Measurements from ENCODE around the gene STAT5B.
"Not testable (repeated sequence)": the region's sequence is repeated elsewhere in the genome, so short reads cannot be mapped to it uniquely, and the experiment has no call there.

The STAT5B gene

DNA sequence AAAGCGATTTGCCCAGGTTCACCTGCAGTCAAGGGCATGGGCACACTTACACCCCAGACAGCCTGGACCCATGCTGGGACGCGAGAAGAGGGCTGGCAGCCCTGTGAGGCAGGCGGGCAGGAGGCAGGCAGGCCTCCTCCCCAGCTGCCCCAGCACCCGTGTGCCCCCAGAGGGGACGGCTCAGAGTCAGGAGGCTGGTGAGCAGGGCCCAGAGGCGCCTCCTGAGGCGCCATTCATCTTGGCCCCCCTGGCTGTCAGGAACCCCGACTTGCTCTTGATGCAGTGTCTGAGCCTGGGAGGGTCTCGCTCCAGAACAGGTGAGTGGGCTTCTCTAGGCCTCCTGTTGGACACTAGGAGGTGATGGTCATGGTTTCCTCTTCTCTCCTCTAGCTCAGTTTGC is 23.2 kb upstream of the STAT5B start:
- not testable (repeated sequence) for H3K9me3 Mint-ChIP-seq; H3K4me3 Mint-ChIP-seq; DNase-seq; H3K27me3 Mint-ChIP-seq; H3K27ac Mint-ChIP-seq; ATAC-seq (replicated peaks)
- peaks cover 41 to 42% of the 10 kb centered on the region in 2 donors for H3K4me1 Mint-ChIP-seq
- peaks cover 48 to 60% of the 10 kb centered on the region in 2 donors for H3K36me3 Mint-ChIP-seq

DNA sequence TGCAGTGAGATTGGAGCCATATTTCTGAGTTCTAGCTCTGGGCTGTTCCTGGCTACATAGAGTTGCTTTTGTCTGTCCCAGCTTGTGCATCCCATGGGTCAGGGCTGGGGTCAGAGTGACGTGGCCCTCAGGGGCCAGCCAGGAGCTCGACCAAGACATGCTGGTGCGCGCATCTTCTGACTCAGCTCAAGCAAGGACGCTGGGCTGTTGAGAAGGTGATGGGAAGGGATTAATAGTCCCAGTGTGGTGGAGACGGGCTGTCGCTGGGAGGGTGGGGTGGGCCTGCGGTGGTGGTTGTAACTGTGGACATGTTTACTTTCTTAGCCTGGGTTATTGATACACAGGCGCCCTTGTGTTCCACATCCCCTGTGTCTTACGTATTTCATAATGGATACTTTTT is 21.6 kb upstream of the STAT5B start:
- H3K4me3 Mint-ChIP-seq, H3K27me3 Mint-ChIP-seq, DNase-seq: not testable (repeated sequence)

DNA sequence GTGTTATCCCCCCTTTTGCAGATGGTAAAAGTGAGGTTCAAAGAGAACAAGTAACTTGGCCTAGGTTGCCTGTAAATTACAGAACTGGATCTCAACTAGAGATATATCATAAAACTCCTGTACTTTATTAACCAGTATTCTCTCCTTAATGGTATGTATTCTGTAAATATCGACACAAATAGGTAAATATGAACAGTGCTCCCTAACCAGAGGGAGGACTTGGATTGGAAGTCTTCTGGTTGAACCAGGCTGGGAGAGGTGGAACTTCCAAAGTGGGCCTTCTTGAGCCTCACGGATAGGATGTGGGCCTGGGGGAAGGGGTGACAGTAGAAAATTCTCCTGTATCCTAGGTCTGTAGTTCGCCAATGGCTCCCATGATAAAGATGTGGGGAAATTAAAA is 19.8 kb upstream of the STAT5B start:
- DNase-seq = no peak
- peaks cover 34 to 56% of the 10 kb centered on the region in 2 donors for H3K4me1 Mint-ChIP-seq
- no peaks in the 10 kb centered on the region for H3K9me3 Mint-ChIP-seq
- H3K36me3 Mint-ChIP-seq = peaks cover 39 to 56% of the 10 kb centered on the region in 2 donors
- H3K27ac Mint-ChIP-seq = no peak overlapping the region
- peak overlapping the region in 1 of 2 donors; percentile 25 for H3K4me3 Mint-ChIP-seq
- no peaks in the 10 kb centered on the region for H3K27me3 Mint-ChIP-seq
- no peak for ATAC-seq (replicated peaks)

More for the DNA sequence above, 21.6 kb upstream of the STAT5B start:
- not testable (repeated sequence) for H3K27ac Mint-ChIP-seq; ATAC-seq (replicated peaks); H3K9me3 Mint-ChIP-seq
- Mint-ChIP-seq H3K36me3 (peaks cover 41 to 54% of the 10 kb centered on the region in 2 donors), H3K4me1 (peaks cover 38 to 45% of the 10 kb centered on the region in 2 donors)

DNA sequence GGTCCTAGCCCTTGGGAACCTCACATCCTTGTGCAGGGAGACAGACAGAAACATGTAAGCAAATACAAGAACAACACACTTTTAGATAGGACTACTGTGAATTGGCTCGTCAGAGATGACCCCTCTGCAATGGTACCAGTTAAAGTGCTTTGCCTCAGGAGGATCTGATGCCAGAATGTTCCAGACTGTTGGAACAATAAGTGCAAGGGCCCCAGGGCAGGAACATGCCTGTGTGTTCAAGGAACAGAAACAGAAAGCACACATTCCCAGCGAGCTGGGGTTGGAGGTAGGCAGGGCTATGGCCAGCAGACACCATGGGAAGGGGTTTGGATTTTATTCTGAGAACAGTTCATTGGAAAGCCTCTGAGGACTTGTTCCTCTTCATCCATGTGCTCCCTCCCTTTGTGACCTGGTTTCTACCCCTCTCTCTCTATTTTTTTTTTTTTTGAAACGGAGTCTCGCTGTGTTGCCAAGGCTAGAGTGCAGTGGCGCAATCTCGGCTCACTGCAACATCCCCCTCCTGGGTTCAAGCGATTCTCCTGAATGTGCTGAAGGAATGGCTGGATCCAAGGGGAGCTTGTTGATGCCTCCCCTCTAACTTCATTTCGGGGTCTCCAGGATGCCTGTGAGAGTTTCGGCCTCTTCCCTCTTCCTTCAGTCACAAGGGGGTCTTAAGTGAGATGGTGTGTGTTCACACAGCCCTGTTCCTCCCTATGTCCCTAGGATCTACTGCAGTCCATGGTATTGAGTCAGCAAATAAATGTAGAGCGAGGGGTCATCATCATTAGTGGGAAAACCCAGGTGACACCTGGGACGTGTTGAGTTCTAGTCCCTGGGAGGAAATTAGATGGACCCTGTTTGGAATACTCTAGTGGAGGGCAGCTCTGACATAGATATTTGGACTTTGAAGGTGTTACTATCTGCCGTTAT is 18.5 kb upstream of the STAT5B start:
- Mint-ChIP-seq H3K9me3 (no peaks in the 10 kb centered on the region), H3K4me1 (peaks cover 40 to 67% of the 10 kb centered on the region in 2 donors), H3K27me3 (no peaks in the 10 kb centered on the region), H3K4me3 (no peak overlapping the region), H3K27ac (peak overlapping the region; percentile 14), H3K36me3 (peaks cover 45 to 66% of the 10 kb centered on the region in 2 donors)
- ATAC-seq (replicated peaks) (no peak), DNase-seq (no peak)

DNA sequence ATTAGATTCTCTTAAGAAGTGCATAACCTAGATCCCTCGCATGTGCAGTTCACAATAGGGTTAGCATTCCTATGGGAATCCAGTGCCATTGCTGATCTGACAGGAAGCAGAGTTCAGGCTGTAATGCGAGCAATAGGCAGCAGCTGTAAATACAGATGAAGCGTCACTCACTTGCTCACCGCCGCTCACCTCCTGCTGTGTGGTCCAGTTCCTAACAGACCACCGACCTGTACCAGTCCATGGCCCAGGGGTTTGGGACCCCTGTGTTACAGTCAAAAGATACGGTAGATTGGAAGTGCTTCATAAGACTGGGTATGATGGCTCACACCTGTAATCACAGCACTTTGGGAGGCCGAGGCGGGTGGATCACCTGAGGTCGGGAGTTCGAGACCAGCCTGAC is 14.9 kb upstream of the STAT5B start:
- Mint-ChIP-seq H3K27ac (peak overlapping the region; percentile 74), H3K27me3 (no peaks in the 10 kb centered on the region), H3K36me3 (peaks cover 46 to 63% of the 10 kb centered on the region in 2 donors), H3K4me1 (peaks cover 50 to 83% of the 10 kb centered on the region in 2 donors), H3K4me3 (peak overlapping the region; percentile 55 to 89), H3K9me3 (no peaks in the 10 kb centered on the region)
- ATAC-seq (replicated peaks) = no peak
- DNase-seq = no peak

DNA sequence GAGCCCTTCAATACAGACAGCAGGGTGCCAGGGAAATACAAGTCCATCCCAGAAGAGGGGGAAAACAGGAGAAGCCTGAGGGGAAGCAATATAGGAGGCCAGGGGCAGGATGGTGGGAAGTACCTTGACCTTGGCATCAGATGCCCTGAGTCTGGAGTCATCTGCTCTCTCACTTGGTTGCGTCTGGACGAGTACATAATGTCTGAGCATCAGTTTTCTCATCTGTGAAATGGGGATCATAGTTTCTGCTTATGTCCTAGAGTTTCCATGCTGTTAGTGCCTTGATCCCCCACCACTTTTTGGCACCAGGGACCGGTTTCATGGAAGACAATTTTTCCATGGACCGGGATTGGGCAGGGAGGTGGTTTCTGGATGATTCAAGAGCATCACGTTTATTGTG is 14.4 kb upstream of the STAT5B start:
- Mint-ChIP-seq H3K27me3 (no peaks in the 10 kb centered on the region), H3K27ac (peak overlapping the region; percentile 99), H3K9me3 (no peaks in the 10 kb centered on the region), H3K36me3 (peaks cover 45 to 64% of the 10 kb centered on the region in 2 donors), H3K4me1 (peaks cover 46 to 87% of the 10 kb centered on the region in 2 donors), H3K4me3 (peak overlapping the region; percentile 89 to 98)
- no peak for DNase-seq
- ATAC-seq (replicated peaks) = no peak

DNA sequence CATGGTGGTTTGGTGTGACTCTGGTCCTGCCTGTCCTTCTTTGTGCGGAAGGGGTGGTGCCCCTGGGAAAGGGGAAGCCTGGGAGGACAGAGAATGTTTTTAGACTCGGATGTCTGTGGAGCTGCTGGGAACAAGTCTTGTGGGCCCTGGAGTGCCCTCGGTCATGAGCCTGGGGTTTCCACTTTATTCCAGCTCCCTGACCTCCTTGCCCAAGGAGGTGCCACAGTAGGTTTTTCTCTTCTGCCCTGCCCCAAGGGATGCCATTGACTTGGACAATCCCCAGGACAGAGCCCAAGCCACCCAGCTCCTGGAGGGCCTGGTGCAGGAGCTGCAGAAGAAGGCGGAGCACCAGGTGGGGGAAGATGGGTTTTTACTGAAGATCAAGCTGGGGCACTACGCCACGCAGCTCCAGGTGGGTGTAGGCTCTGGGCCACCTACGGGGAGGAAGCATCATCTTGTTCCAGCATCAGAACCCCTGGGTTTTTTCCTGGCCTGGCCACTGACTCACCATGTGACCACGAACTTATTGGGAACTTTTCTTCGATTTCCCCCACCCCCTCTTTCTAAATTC is 13.5 kb upstream of the STAT5B start:
- peak; percentile 73 for DNase-seq
- Mint-ChIP-seq H3K36me3 (peaks cover 41 to 56% of the 10 kb centered on the region in 2 donors), H3K4me1 (peaks cover 40 to 84% of the 10 kb centered on the region in 2 donors), H3K4me3 (peak overlapping the region; percentile 89 to 98), H3K27me3 (no peaks in the 10 kb centered on the region), H3K27ac (peak overlapping the region; percentile 99), H3K9me3 (no peaks in the 10 kb centered on the region)
- peak; percentile 29 to 34 for ATAC-seq (replicated peaks)

DNA sequence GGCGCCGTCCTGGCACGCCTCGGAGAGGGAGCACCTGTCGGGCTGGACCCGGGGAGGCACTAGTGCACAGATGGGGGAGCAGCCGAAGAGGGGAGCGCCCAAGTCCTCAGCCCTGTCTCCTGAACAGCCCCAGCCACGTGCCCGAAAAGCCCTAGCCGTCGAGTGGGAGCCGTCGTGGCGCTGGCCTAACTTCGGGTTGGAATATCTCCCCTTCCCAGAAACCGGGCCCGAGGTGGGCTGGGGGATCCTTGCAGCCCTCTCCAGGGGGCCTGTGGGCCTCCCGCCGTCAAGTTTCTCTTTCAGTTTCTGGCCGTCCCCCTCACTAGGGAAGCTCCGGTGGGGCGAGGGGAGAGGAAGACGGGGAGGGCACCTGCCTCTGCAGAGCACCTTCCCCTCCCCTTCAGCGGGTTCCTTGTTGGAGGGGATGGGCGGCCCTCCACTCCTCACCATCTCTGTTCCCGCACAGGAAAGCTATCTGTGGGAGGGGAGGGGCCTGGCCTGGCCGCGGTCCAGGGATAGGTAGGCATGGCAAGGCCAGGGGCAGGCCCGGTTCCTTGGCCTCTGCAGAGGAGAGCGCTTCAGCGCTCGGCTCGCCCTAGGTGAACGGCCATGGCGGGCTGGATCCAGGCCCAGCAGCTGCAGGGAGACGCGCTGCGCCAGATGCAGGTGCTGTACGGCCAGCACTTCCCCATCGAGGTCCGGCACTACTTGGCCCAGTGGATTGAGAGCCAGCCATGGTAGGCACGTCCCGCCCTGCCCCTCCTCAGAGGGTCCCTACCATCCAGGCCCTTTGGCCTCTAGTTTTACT is 12.8 kb upstream of the STAT5B start:
- Mint-ChIP-seq H3K9me3 (no peaks in the 10 kb centered on the region), H3K4me1 (peaks cover 37 to 77% of the 10 kb centered on the region in 2 donors)
- peak; percentile 19 to 20 for ATAC-seq (replicated peaks)

DNA sequence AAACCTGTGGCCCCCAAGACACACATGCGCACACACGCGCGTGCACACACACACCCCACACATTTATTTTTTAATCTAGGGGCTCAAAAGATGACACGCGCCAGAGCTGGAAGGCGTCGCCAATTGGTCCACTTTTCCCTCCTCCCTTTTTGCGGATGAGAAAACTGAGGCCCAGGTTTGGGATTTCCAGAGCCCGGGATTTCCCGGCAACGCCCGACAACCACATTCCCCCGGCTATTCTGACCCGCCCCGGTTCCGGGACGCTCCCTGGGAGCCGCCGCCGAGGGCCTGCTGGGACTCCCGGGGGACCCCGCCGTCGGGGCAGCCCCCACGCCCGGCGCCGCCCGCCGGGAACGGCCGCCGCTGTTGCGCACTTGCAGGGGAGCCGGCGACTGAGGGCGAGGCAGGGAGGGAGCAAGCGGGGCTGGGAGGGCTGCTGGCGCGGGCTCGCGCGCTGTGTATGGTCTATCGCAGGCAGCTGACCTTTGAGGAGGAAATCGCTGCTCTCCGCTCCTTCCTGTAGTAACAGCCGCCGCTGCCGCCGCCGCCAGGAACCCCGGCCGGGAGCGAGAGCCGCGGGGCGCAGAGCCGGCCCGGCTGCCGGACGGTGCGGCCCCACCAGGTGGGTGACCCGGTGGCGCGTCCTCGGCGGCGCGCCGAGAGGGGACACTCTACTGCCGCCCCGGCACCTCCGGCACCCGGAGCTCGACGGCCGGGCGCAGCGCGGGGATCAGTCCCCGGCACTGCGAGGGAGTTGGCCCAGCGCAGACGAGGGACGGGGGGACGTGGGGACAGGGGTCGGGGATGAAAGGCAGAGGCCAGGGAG is 12.0 kb upstream of the STAT5B start, which contains the start of gene STAT5A:
Gene STAT5A (plus strand): TSS at position 522 of the 826 bp plus-strand sequence. CDS start 914 bp downstream, outside the sequence.
- no peaks in the 10 kb centered on the region for H3K9me3 Mint-ChIP-seq
- peak within 1 kb of the TSS; percentile 96 to 98 for H3K4me3 Mint-ChIP-seq
- H3K27me3 Mint-ChIP-seq = no peaks in the 10 kb centered on the region
- H3K36me3 Mint-ChIP-seq = peaks cover 36 to 45% of the 10 kb centered on the region in 2 donors
- DNase-seq = peak; percentile 87
- peak within 1 kb of the TSS; percentile 100 for H3K27ac Mint-ChIP-seq
- H3K4me1 Mint-ChIP-seq = peaks cover 33 to 76% of the 10 kb centered on the region in 2 donors
- peak; percentile 71 to 75 for ATAC-seq (replicated peaks)

More for the DNA sequence above, 12.8 kb upstream of the STAT5B start:
- peak overlapping the region; percentile 99 for H3K27ac Mint-ChIP-seq
- DNase-seq = peak; percentile 50
- peak overlapping the region; percentile 89 to 98 for H3K4me3 Mint-ChIP-seq
- H3K27me3 Mint-ChIP-seq = no peaks in the 10 kb centered on the region
- peaks cover 41 to 51% of the 10 kb centered on the region in 2 donors for H3K36me3 Mint-ChIP-seq

DNA sequence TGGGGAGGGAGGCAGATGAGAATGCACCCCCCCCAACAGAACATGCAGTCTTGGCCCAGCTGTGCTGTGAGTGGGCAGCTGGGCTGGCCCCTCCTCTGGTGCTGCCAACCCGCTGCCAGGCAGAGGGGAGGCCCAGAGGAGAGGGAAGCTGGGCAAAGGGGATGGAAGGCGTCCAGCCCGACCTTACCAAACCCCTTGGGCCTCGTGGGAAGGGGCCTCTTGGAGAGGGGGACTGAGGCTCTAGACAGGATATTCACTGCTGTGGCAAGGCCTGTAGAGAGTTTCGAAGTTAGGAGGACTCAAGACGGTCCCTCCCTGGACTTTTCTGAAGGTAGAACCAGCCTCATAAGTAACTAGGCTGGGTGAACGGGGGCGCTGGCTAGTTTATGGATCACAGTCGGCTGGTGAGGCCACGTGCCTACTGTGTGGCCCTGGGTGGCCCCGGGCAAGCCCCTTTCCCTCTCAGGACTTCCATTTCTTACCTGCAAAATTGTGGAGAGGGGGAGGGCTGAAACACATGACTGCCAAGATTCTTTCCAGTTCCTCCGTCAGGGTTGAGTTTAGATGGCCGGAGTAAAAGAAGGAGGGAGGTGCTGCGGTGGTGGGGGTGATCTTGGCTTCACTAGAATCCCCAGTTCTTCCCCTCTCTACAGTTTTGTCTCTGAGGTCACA is 11.2 kb upstream of the STAT5B start:
- H3K9me3 Mint-ChIP-seq = no peaks in the 10 kb centered on the region
- H3K4me3 Mint-ChIP-seq = peak overlapping the region; percentile 96 to 98
- ATAC-seq (replicated peaks) (peak; percentile 58 to 65), DNase-seq (peak; percentile 68)
- peak overlapping the region; percentile 100 for H3K27ac Mint-ChIP-seq
- H3K4me1 Mint-ChIP-seq = peaks cover 36 to 78% of the 10 kb centered on the region in 2 donors
- peaks cover 33 to 45% of the 10 kb centered on the region in 2 donors for H3K36me3 Mint-ChIP-seq
- H3K27me3 Mint-ChIP-seq = no peaks in the 10 kb centered on the region

DNA sequence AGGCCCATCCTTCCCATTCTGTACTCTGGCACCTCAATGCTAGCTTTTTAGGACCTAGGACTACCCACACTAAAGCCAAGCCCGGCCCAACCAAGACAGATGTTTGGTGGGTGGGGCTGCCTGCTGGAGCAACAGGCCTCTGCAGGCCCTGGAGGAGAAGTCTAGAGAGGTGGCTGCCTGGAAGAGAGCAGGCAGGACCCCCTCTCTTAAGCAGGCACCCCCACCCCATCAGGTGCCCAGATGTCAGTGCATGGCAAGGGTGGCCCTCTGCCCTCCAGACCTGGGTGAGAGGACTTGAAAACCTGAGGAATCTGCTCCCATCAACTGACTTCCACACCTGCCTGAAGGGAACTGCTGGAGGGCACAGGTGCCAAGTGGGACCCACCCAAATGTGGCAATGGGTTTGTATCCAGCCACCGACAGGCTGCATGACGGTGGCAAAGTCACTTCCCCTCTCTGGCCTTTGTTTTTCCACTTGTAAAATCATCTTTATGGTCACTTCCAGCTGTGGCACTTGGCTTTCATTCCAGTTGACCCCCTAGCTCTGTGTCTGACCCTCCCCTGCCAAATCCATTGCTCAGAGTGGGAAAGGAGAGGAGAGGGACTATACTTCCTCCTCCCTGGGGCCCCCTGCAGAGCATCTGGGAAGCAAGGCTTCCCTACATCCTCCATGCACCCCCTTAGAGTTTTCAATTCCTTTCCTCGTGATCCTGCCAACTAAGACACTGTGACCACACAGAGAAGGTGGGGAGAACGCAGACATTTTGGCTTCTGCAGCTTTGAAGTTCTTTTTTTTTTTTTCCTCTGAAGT is 10.4 kb upstream of the STAT5B start:
- Mint-ChIP-seq H3K9me3 (no peaks in the 10 kb centered on the region), H3K36me3 (peaks cover 27 to 37% of the 10 kb centered on the region in 2 donors), H3K4me3 (peak overlapping the region; percentile 96 to 98), H3K27ac (peak overlapping the region; percentile 100), H3K4me1 (peaks cover 33 to 71% of the 10 kb centered on the region in 2 donors), H3K27me3 (no peaks in the 10 kb centered on the region)
- ATAC-seq (replicated peaks) = no peak
- no peak for DNase-seq

DNA sequence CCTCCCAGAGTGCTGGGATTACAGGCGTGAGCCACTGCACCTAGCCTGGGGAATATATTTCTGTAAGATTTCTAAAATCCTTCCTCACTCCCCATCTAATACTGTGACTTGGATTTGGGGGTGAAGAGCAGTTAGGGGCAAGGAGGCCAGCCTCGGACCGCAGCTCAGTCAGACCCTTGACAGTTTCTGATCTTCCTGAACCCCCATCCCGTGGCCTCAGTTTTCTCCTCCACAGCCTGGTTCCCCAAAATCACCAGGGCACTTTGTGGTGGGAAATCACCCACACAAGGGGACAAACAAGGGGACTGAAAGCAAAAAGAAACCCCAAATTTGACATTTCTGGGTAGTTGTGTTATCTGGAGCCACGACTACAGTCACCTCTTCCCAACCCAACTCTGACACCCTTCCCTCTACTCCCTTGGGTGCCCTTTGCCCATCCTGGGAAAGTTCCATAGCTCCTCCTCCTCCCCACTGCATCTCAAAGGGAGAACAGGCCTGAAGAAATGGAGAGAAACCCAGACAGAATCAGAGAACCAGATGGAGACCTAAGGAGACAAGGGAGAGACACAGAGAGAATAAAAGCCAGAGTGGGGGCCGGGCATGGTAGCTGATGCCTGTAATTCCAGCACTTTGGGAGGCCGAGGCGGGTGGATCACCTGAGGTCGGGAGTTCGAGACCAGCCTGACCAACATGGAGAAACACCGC is 9.3 kb upstream of the STAT5B start:
- DNase-seq = no peak
- no peaks in the 10 kb centered on the region for H3K9me3 Mint-ChIP-seq
- peak overlapping the region; percentile 96 to 98 for H3K4me3 Mint-ChIP-seq
- no peak for ATAC-seq (replicated peaks)
- H3K4me1 Mint-ChIP-seq = peaks cover 27 to 62% of the 10 kb centered on the region in 2 donors
- H3K27ac Mint-ChIP-seq = peak overlapping the region; percentile 75
- H3K27me3 Mint-ChIP-seq = no peaks in the 10 kb centered on the region
- H3K36me3 Mint-ChIP-seq = peaks cover 22 to 26% of the 10 kb centered on the region in 2 donors
